CD4-positive, alpha-beta T cell treated with Interleukin-2 at 100 ng/mL for 4 hours (primary cell): ENCODE results near the gene SIX4.
"Not testable (repeated sequence)": the region's sequence is repeated elsewhere in the genome, so short reads cannot be mapped to it uniquely, and the experiment has no call there.

Experiments used
- DNase-seq: peaks from one replicate; pipeline ENCODE4 v3.0.0-alpha.2; 2020; ENCODE audit warnings: low spot score

The SIX4 gene

GRCh38 chr14:60723907-60724618, at the start of gene SIX4:
Gene SIX4, minus strand, starts transcription at chr14:60724351. Its CDS starts 277 bp downstream, at chr14:60724074.
- DNase-seq = no peak

GRCh38 chr14:60773558-60773957, 49.4 kb upstream of the SIX4 start:
- no peak for DNase-seq

- DNase-seq = no peak
These were observed 47.0 kb upstream of the SIX4 start for GRCh38 chr14:60771117-60771516.

GRCh38 chr14:60768602-60769001, 44.5 kb upstream of the SIX4 start:
- DNase-seq = no peak

- DNase-seq = no peak
These were observed 36.7 kb upstream of the SIX4 start for GRCh38 chr14:60760644-60761364.

- DNase-seq = no peak
These were observed 36.1 kb upstream of the SIX4 start for GRCh38 chr14:60760209-60760608.

GRCh38 chr14:60758885-60759284, 34.7 kb upstream of the SIX4 start:
- no peak for DNase-seq

GRCh38 chr14:60757567-60758002, 33.4 kb upstream of the SIX4 start:
- no peak for DNase-seq

GRCh38 chr14:60756847-60757246, 32.7 kb upstream of the SIX4 start:
- no peak for DNase-seq

GRCh38 chr14:60753264-60754119, 29.3 kb upstream of the SIX4 start:
- peak; percentile 64 for DNase-seq

- no peak for DNase-seq
These were observed 20.4 kb upstream of the SIX4 start for GRCh38 chr14:60744566-60744965.

GRCh38 chr14:60738843-60739508, 14.8 kb upstream of the SIX4 start:
- no peak for DNase-seq

GRCh38 chr14:60736494-60736893, 12.3 kb upstream of the SIX4 start:
- no peak for DNase-seq

- DNase-seq = no peak
These were observed 11.3 kb upstream of the SIX4 start for GRCh38 chr14:60735416-60735815.

GRCh38 chr14:60734465-60735242, 10.5 kb upstream of the SIX4 start, which contains the start of gene MNAT1:
Gene MNAT1, plus strand, starts transcription at chr14:60734761. Its CDS starts 102 bp downstream, at chr14:60734863.
- peak; percentile 74 for DNase-seq

- no peak for DNase-seq
These were observed 8.8 kb upstream of the SIX4 start for GRCh38 chr14:60732840-60733483.

GRCh38 chr14:60731291-60731690, 7.1 kb upstream of the SIX4 start:
- DNase-seq = not testable (repeated sequence)

- no peak for DNase-seq
These were observed 840 bp downstream of the SIX4 start for GRCh38 chr14:60723116-60723906.

GRCh38 chr14:60722357-60723115, 1.6 kb downstream of the SIX4 start:
- DNase-seq = no peak
